DMS53 treated with DMSO at 0.1 percent for 48 hours (cell line): ENCODE measurements around the gene BAIAP2L1.
"Not testable (repeated sequence)": the region's sequence is repeated elsewhere in the genome, so short reads cannot be mapped to it uniquely, and the experiment has no call there.

Source experiments
- DNase-seq: peaks from one replicate; lab custom pipeline; 2025; ENCODE audit not compliant: unreplicated experiment; lab: John Stamatoyannopoulos, UW

BAIAP2L1 gene

GRCh38 chr7:98399890-98400541 is 874 bp downstream of the BAIAP2L1 start:
- peak; percentile 37 for DNase-seq

GRCh38 chr7:98399462-98399861 is 1.4 kb downstream of the BAIAP2L1 start:
- DNase-seq, result no peak

- DNase-seq, result no peak
Observed at GRCh38 chr7:98398567-98399372, 2.1 kb downstream of the BAIAP2L1 start.

GRCh38 chr7:98396768-98397167 is 4.1 kb downstream of the BAIAP2L1 start:
- DNase-seq, result no peak

- no peak for DNase-seq
Observed at GRCh38 chr7:98395951-98396350, 4.9 kb downstream of the BAIAP2L1 start.

- no peak for DNase-seq
Observed at GRCh38 chr7:98395481-98395880, 5.4 kb downstream of the BAIAP2L1 start.

- no peak for DNase-seq
Observed at GRCh38 chr7:98394377-98394836, 6.5 kb downstream of the BAIAP2L1 start.

GRCh38 chr7:98387544-98388226 is 13.2 kb downstream of the BAIAP2L1 start:
- DNase-seq, result no peak

- no peak for DNase-seq
Observed at GRCh38 chr7:98387131-98387530, 13.8 kb downstream of the BAIAP2L1 start.

GRCh38 chr7:98385532-98385931 is 15.4 kb downstream of the BAIAP2L1 start:
- not testable (repeated sequence) for DNase-seq

- DNase-seq, result no peak
Observed at GRCh38 chr7:98378210-98378819, 22.6 kb downstream of the BAIAP2L1 start.

- DNase-seq, result no peak
Observed at GRCh38 chr7:98376711-98377110, 24.2 kb downstream of the BAIAP2L1 start.

- no peak for DNase-seq
Observed at GRCh38 chr7:98375664-98376063, 25.2 kb downstream of the BAIAP2L1 start.

GRCh38 chr7:98374285-98374680 is 26.6 kb downstream of the BAIAP2L1 start:
- DNase-seq, result no peak

GRCh38 chr7:98372993-98373392 is 27.9 kb downstream of the BAIAP2L1 start:
- DNase-seq, result no peak

- DNase-seq, result no peak
Observed at GRCh38 chr7:98369726-98370125, 31.2 kb downstream of the BAIAP2L1 start.

GRCh38 chr7:98368716-98369115 is 32.2 kb downstream of the BAIAP2L1 start:
- DNase-seq, result no peak

GRCh38 chr7:98366562-98366938 is 34.3 kb downstream of the BAIAP2L1 start:
- no peak for DNase-seq

- no peak for DNase-seq
Observed at GRCh38 chr7:98365863-98366561, 34.9 kb downstream of the BAIAP2L1 start.

- no peak for DNase-seq
Observed at GRCh38 chr7:98364220-98364619, 36.7 kb downstream of the BAIAP2L1 start.

- no peak for DNase-seq
Observed at GRCh38 chr7:98362517-98362916, 38.4 kb downstream of the BAIAP2L1 start.
